ENCODE data around the gene CD300C.
"Not testable (repeated sequence)": the region's sequence is repeated elsewhere in the genome, so short reads cannot be mapped to it uniquely, and the experiment has no call there.

The CD300C gene

GRCh38 chr17:74558402-74558801 is 12.5 kb upstream of the CD300C start:
- not testable (repeated sequence) for H3K9me3 ChIP-seq (replicated peaks; ENCODE audit: low read length); H3K4me1 ChIP-seq (ENCODE audit: control insufficient read depth, insufficient read depth, low read length); H3K9ac ChIP-seq (ENCODE audit: low read depth, low read length); H3K4me3 ChIP-seq (ENCODE audit: low read length); H3K27me3 ChIP-seq (ENCODE audit: control insufficient read depth, insufficient read depth, low read length); H3K36me3 ChIP-seq (ENCODE audit: insufficient read depth, low read length); H3K4me2 ChIP-seq (ENCODE audit: low read length)

DNA sequence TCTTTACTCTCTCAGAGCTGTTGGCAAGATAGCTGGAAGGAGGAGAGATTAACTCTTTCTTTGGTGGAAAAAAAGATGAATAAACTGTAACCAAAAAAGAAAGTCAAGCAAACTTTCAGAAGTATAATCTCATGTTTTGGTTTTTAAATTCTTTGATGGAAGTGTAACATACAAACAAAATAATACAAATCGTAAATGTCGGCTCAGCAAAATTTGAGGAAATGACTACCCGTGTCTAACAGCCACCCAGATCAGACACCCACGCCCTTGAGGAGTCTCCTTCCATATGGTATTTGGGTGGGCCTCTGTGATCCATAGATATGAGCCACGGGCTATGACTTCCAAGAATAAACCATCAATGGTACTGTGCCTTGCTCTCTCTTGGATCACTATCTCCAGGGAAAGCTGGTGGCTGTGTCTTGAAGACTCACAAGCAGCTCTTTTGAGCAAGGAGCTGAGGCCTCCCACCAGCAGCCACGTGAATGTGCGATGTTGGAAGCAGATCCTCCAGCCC is 9.6 kb upstream of the CD300C start:
- Histone ChIP-seq H3K27me3 (ENCODE audit: control insufficient read depth, insufficient read depth, low read length) (no peaks in the 10 kb centered on the region), H3K4me1 (ENCODE audit: control insufficient read depth, insufficient read depth, low read length) (no peaks in the 10 kb centered on the region), H3K4me3 (ENCODE audit: low read length) (no peak overlapping the region), H3K9me3 (replicated peaks; ENCODE audit: low read length) (peaks cover 2% of the 10 kb centered on the region), H3K4me2 (ENCODE audit: low read length) (no peak overlapping the region), H3K36me3 (ENCODE audit: insufficient read depth, low read length) (no peaks in the 10 kb centered on the region), H3K9ac (ENCODE audit: low read depth, low read length) (no peak overlapping the region)

DNA sequence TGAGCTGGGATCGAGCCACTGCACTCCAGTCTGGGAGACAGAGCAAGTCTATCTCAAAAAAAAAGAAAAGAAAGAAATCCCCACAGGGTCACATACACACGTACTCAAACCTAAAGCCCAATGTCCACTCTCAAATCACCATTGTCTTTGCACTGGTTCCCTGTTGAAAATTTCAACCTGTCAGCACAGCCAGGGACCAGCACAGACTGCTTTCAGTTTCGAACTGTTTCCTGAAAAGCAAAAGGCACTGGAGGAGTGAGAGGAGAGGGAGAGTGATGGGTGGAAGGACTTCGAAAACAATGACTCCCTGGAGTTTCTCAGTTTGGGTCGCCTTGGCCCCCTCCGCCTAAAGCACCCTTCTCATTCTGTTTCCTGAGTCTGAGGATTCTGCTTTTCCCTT is 9.0 kb upstream of the CD300C start:
- no peaks in the 10 kb centered on the region for H3K36me3 ChIP-seq (ENCODE audit: insufficient read depth, low read length)
- no peak overlapping the region for H3K4me3 ChIP-seq (ENCODE audit: low read length)
- H3K9me3 ChIP-seq (replicated peaks; ENCODE audit: low read length) = peaks cover 2% of the 10 kb centered on the region
- no peak overlapping the region for H3K4me2 ChIP-seq (ENCODE audit: low read length)
- H3K4me1 ChIP-seq (ENCODE audit: control insufficient read depth, insufficient read depth, low read length) = no peaks in the 10 kb centered on the region
- H3K27me3 ChIP-seq (ENCODE audit: control insufficient read depth, insufficient read depth, low read length) = no peaks in the 10 kb centered on the region
- no peak overlapping the region for H3K9ac ChIP-seq (ENCODE audit: low read depth, low read length)

GRCh38 chr17:74552037-74552436 is 6.1 kb upstream of the CD300C start:
- no peak overlapping the region for H3K9ac ChIP-seq (ENCODE audit: low read depth, low read length)
- peaks cover 2% of the 10 kb centered on the region for H3K9me3 ChIP-seq (replicated peaks; ENCODE audit: low read length)
- H3K27me3 ChIP-seq (ENCODE audit: control insufficient read depth, insufficient read depth, low read length) = no peaks in the 10 kb centered on the region
- no peaks in the 10 kb centered on the region for H3K4me1 ChIP-seq (ENCODE audit: control insufficient read depth, insufficient read depth, low read length)
- H3K4me3 ChIP-seq (ENCODE audit: low read length) = no peak overlapping the region
- no peaks in the 10 kb centered on the region for H3K36me3 ChIP-seq (ENCODE audit: insufficient read depth, low read length)
- H3K4me2 ChIP-seq (ENCODE audit: low read length) = no peak overlapping the region

- Histone ChIP-seq H3K4me2 (ENCODE audit: low read length) (no peak overlapping the region), H3K9me3 (replicated peaks; ENCODE audit: low read length) (peaks cover 5% of the 10 kb centered on the region), H3K27me3 (ENCODE audit: control insufficient read depth, insufficient read depth, low read length) (no peaks in the 10 kb centered on the region), H3K9ac (ENCODE audit: low read depth, low read length) (no peak overlapping the region), H3K36me3 (ENCODE audit: insufficient read depth, low read length) (no peaks in the 10 kb centered on the region), H3K4me3 (ENCODE audit: low read length) (no peak overlapping the region), H3K4me1 (ENCODE audit: control insufficient read depth, insufficient read depth, low read length) (no peaks in the 10 kb centered on the region)
These were observed 4.7 kb upstream of the CD300C start for GRCh38 chr17:74550602-74551001.

DNA sequence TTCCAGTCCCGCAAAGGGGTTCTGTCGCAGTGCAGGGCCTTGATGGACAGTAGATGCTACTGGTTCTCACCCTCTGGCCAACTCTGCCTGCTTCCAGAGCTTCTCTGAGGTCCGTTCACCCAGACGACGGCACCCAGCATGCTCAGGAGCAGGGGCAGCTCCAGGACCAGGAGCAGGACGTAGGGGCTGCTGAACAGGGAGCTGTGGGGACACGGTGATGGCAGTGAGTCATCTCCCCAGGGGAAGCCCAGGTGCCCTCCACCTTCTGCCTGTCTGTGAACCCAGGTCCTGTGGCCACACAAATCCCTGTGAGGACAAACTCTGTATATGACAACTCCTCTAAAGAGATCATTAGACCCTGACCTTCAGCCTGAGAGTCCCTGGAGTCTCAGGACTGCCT is 3.4 kb upstream of the CD300C start:
- Histone ChIP-seq H3K36me3 (ENCODE audit: insufficient read depth, low read length) (no peaks in the 10 kb centered on the region), H3K4me1 (ENCODE audit: control insufficient read depth, insufficient read depth, low read length) (no peaks in the 10 kb centered on the region), H3K27me3 (ENCODE audit: control insufficient read depth, insufficient read depth, low read length) (no peaks in the 10 kb centered on the region), H3K9me3 (replicated peaks; ENCODE audit: low read length) (peaks cover 5% of the 10 kb centered on the region), H3K4me2 (ENCODE audit: low read length) (no peak overlapping the region), H3K9ac (ENCODE audit: low read depth, low read length) (no peak overlapping the region), H3K4me3 (ENCODE audit: low read length) (no peak overlapping the region)

GRCh38 chr17:74547736-74548135 is 1.8 kb upstream of the CD300C start:
- Histone ChIP-seq H3K9me3 (replicated peaks; ENCODE audit: low read length) (peaks cover 5% of the 10 kb centered on the region), H3K27me3 (ENCODE audit: control insufficient read depth, insufficient read depth, low read length) (no peaks in the 10 kb centered on the region), H3K36me3 (ENCODE audit: insufficient read depth, low read length) (no peaks in the 10 kb centered on the region), H3K4me3 (ENCODE audit: low read length) (no peak overlapping the region), H3K9ac (ENCODE audit: low read depth, low read length) (no peak overlapping the region), H3K4me2 (ENCODE audit: low read length) (no peak overlapping the region), H3K4me1 (ENCODE audit: control insufficient read depth, insufficient read depth, low read length) (no peaks in the 10 kb centered on the region)

DNA sequence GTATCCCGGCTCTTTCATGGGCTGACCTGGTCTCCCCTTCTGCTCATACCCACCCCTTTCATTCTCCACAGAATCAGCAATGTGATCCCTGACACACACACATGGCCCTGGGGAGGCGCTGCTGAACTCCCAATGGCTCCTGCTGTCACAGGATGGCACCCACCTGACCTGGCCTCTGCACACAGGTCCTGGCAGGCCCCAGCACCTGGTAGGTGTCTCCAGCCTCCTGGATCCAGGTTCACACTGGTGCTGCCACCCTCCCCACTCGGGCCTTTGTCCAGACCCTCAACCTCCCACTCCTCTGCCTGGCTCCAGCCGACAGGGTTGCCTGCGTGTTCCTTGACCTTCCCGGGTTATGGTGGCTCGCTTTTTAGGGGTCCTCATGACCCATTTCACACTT is 1.3 kb upstream of the CD300C start:
- Histone ChIP-seq H3K27me3 (ENCODE audit: control insufficient read depth, insufficient read depth, low read length) (no peaks in the 10 kb centered on the region), H3K9me3 (replicated peaks; ENCODE audit: low read length) (peaks cover 5% of the 10 kb centered on the region), H3K4me2 (ENCODE audit: low read length) (no peak overlapping the region), H3K4me3 (ENCODE audit: low read length) (no peak overlapping the region), H3K4me1 (ENCODE audit: control insufficient read depth, insufficient read depth, low read length) (no peaks in the 10 kb centered on the region), H3K9ac (ENCODE audit: low read depth, low read length) (no peak overlapping the region), H3K36me3 (ENCODE audit: insufficient read depth, low read length) (no peaks in the 10 kb centered on the region)

DNA sequence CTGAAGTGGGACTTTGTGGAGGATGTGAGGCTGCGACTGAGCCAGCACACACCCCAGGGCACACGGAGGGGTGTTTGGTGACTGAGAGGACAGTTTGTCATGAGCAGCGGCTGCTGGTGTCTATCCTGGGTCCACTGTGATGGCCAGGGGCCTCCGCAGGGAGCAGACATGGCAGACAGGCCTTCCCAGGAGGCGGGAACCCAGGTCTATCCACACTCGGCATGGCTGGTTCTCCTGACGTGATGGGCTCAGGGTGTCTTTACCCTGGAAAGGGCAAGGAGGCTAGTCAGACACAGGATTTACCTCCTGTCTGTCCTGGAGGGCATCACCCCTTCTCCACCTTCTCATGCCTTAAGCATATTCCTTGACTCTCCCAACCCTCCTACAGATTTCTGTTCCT is 671 bp upstream of the CD300C start:
- Histone ChIP-seq H3K9ac (ENCODE audit: low read depth, low read length) (no peak overlapping the region), H3K4me2 (ENCODE audit: low read length) (no peak overlapping the region), H3K4me3 (ENCODE audit: low read length) (no peak overlapping the region), H3K4me1 (ENCODE audit: control insufficient read depth, insufficient read depth, low read length) (no peaks in the 10 kb centered on the region), H3K9me3 (replicated peaks; ENCODE audit: low read length) (peaks cover 3% of the 10 kb centered on the region), H3K36me3 (ENCODE audit: insufficient read depth, low read length) (no peaks in the 10 kb centered on the region), H3K27me3 (ENCODE audit: control insufficient read depth, insufficient read depth, low read length) (no peaks in the 10 kb centered on the region)

DNA sequence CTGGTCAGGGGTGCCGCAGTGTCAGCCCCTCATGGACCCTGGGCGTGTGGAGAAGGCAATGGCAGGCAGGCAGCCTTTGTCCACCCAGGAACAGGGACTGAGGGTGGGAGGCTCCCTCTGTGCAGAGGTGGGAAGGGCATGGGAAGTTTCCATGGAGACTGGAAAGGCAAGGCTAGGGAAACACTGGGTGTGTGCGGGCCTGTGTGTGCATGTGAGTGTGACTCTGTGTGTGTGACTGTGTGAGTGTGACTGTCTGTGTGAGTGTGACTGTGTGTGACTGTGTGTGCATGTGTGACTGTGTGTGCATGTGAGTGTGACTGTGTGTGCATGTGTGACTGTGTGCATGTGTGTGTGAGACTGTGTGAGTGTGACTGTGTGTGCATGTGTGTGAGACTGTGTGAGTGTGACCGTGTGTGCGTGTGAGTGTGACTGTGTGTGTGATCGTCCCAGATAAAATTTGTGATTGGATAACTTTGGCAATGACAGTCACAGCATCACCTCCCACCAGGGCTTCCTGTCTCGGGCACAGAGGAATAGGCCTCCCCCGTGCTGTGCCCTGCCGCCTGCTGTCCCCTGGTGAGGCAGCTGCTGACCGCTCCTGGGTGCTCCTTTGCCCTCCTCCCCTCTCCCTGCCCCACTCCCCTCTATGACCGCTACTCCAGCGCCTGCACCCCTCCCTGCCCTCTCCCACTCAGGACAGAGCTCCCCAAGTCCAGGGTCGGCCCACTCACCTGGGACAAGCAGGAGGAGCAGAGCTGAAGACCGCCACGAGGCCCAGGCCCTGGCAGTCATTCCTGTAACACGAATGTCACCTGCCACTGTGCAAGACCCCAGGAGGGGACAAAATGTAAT is 698 bp downstream of the CD300C start:
- Histone ChIP-seq H3K9me3 (replicated peaks; ENCODE audit: low read length) (peaks cover 3% of the 10 kb centered on the region), H3K4me2 (ENCODE audit: low read length) (no peak overlapping the region), H3K9ac (ENCODE audit: low read depth, low read length) (no peak overlapping the region), H3K36me3 (ENCODE audit: insufficient read depth, low read length) (no peaks in the 10 kb centered on the region), H3K4me3 (ENCODE audit: low read length) (no peak overlapping the region), H3K27me3 (ENCODE audit: control insufficient read depth, insufficient read depth, low read length) (no peaks in the 10 kb centered on the region), H3K4me1 (ENCODE audit: control insufficient read depth, insufficient read depth, low read length) (no peaks in the 10 kb centered on the region)

DNA sequence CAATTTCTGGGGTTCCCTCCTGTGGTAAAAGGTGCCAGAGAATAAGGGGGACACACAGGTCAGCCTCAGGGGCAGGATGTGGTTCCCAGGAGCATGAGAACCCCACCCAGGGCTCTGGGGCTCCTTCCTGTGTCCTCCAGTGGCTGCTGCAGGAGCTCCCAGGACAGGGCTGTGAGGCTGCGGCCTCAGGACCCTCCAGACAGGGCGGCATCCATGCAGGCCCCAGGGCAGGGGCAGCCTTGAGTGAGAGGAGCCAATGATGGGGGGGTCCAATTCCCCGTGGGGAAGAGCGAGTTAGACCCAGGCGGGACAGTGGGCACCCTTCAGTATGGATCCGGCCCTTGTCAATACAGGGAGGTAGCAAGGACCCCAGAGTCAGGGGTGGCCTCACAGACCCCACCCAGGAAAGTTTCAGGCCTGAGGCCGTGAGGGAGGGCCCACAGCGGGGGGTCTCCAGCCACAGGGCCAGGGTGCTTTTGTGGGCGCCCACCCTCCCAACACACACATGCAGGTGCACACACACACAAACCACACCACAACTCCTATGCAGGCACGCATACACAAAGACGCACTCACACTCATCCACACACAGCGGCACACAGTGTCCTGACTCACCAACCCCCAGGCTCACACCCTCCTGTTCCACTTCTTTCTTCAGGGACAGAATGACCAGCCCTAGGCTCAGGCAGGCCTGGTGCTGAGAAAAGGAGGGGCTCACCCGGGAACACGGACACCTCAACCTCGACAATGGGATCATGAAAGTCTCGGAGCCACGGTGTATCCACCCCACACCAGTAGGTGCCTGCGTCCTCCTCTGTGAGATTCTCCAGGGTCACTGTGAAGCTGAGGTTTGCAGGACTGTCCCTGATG is 1.8 kb downstream of the CD300C start:
- H3K4me2 ChIP-seq (ENCODE audit: low read length) = no peak overlapping the region
- no peak overlapping the region for H3K9ac ChIP-seq (ENCODE audit: low read depth, low read length)
- no peaks in the 10 kb centered on the region for H3K27me3 ChIP-seq (ENCODE audit: control insufficient read depth, insufficient read depth, low read length)
- no peaks in the 10 kb centered on the region for H3K36me3 ChIP-seq (ENCODE audit: insufficient read depth, low read length)
- no peak overlapping the region for H3K4me3 ChIP-seq (ENCODE audit: low read length)
- no peaks in the 10 kb centered on the region for H3K4me1 ChIP-seq (ENCODE audit: control insufficient read depth, insufficient read depth, low read length)
- H3K9me3 ChIP-seq (replicated peaks; ENCODE audit: low read length) = peaks cover 3% of the 10 kb centered on the region

Measured in skeletal muscle satellite cell (primary cell).